HCT116 (cell line): ENCODE measurements around the gene CCNL2. TPM values are rescaled to one million over a fixed set of nuclear protein-coding genes. Genes with fewer than 3 reads are reported as not detected.

Experiments used
- ATAC-seq: fragments of 200-7000 bp; cut with Tn5 transposase; 2 replicates; pipeline ENCODE4 v1.9.1; 2020; ENCODE audit warnings: mild to moderate bottlenecking, moderate library complexity
- BruUV-seq: library from RNA; stranded (reverse); fragments of 400-500 nt; replicated peaks from 2 replicates; lab custom pipeline; 2021; lab: Mats Ljungman, UMichigan
- CTCF ChIA-PET: fragments of 300-600 bp; sonication (Branson Sonifier 250); formaldehyde crosslinking; loops from one replicate; lab custom pipeline; 2021; ENCODE audit warnings: antibody characterized with exemption; lab: Charles Lee
- POLR2A ChIA-PET: fragments of 300-600, 350-600 bp; sonication (Branson Sonifier 250); formaldehyde crosslinking; loops from one replicate; lab custom pipeline; 2021; ENCODE audit warnings: antibody characterized with exemption; lab: Charles Lee
- RAD21 ChIA-PET, 2 experiments: fragments of 300-600 bp; sonication (Branson Sonifier 250); formaldehyde crosslinking; loops; one replicate each; lab custom pipeline; 2023; ENCODE audit warnings: low total read pairs in 2 of 2; ENCODE audit not compliant: uncharacterized antibody in 2 of 2, unreplicated experiment in 2 of 2, low non-redundant PET in 1 of 2; lab: Charles Lee
- DNase-seq: peaks from one replicate; pipeline ENCODE4 v3.0.0-alpha.2; 2010; ENCODE audit warnings: low read depth, low spot score
- H2AFZ ChIP-seq: fragments of 200-600 bp; shearing (Covaris generic), sonication (generic); 2 replicates; pipeline ENCODE4 v1.6.1; 2017; ENCODE audit warnings: low read depth, mixed run types, mixed read lengths, antibody characterized with exemption, low read length; ENCODE audit not compliant: poor library complexity, severe bottlenecking
- H3K27ac ChIP-seq: 2 replicates; pipeline ENCODE4 v1.5.1; 2012; ENCODE audit warnings: low read depth, low read length
- H3K27me3 ChIP-seq: fragments of 200-600 bp; sonication (generic); 2 replicates; pipeline ENCODE4 v1.6.1; 2016; ENCODE audit warnings: mixed run types, low read length, mixed read lengths; ENCODE audit not compliant: insufficient read depth
- H3K36me3 ChIP-seq, 2 experiments: fragments of 200-500 bp in 1 of 2; fragments of 200-600 bp in 1 of 2; sonication (Bioruptor generic) in 1 of 2; sonication (generic) in 1 of 2; 2 replicates each; pipeline versions ENCODE4 v1.5.1 to v1.6.1; 2014 to 2016; ENCODE audit warnings: low read length in 2 of 2, inconsistent platforms in 1 of 2, mixed read lengths in 1 of 2, mixed run types in 1 of 2; ENCODE audit not compliant: insufficient read depth in 2 of 2, control insufficient read depth in 1 of 2
- H3K4me1 ChIP-seq, 2 experiments: fragments of 200-600 bp in 1 of 2; sonication (generic) in 1 of 2; 2 replicates each; pipeline versions ENCODE4 v1.5.1 to v1.6.1; 2012 to 2017; ENCODE audit warnings: low read length in 2 of 2, inconsistent platforms in 1 of 2, mild to moderate bottlenecking in 1 of 2, mixed read lengths in 1 of 2, mixed run types in 1 of 2, moderate library complexity in 1 of 2; ENCODE audit not compliant: insufficient read depth in 2 of 2, control insufficient read depth in 1 of 2
- H3K4me2 ChIP-seq: fragments of 200-600 bp; sonication (generic); 2 replicates; pipeline ENCODE4 v1.6.1; 2017; ENCODE audit warnings: mixed run types, low read length, mixed read lengths
- H3K4me3 ChIP-seq, 2 experiments: fragments of 200-600 bp in 1 of 2; sonication (generic) in 1 of 2; replicated peaks in 1 of 2; 2 replicates each; pipeline ENCODE4 v1.5.1; 2011 to 2016; ENCODE audit warnings: low read length in 2 of 2, control low read depth in 1 of 2, low read depth in 1 of 2, mild to moderate bottlenecking in 1 of 2, mixed read lengths in 1 of 2, mixed run types in 1 of 2
- H3K79me2 ChIP-seq: fragments of 200-600 bp; sonication (generic); 2 replicates; pipeline ENCODE4 v1.6.1; 2017; ENCODE audit warnings: mild to moderate bottlenecking, mixed run types, low read length, moderate library complexity, mixed read lengths; ENCODE audit not compliant: insufficient read depth
- H3K9ac ChIP-seq: fragments of 200-600 bp; sonication (generic); 2 replicates; pipeline ENCODE4 v1.6.1; 2016; ENCODE audit warnings: low read length, mixed read lengths
- H3K9me2 ChIP-seq: fragments of 200-600 bp; sonication (generic), shearing (Covaris generic); 2 replicates; pipeline ENCODE4 v1.6.1; 2017; ENCODE audit warnings: mixed run types, mild to moderate bottlenecking, moderate library complexity; ENCODE audit not compliant: insufficient read depth
- H3K9me3 ChIP-seq, 2 experiments: fragments of 200-500 bp in 1 of 2; fragments of 200-600 bp in 1 of 2; sonication (Bioruptor generic) in 1 of 2; sonication (generic) in 1 of 2; 2 replicates each; pipeline ENCODE4 v1.6.1; 2014 to 2017; ENCODE audit warnings: low read length in 2 of 2, mixed read lengths in 2 of 2, inconsistent platforms in 1 of 2, low read depth in 1 of 2, mild to moderate bottlenecking in 1 of 2, mixed run types in 1 of 2, moderate library complexity in 1 of 2; ENCODE audit not compliant: control insufficient read depth in 1 of 2, insufficient read depth in 1 of 2
- H4K20me1 ChIP-seq: fragments of 200-600 bp; sonication (generic), shearing (Covaris generic); 2 replicates; pipeline ENCODE4 v1.6.1; 2017; ENCODE audit warnings: mixed run types, mild to moderate bottlenecking, moderate library complexity; ENCODE audit not compliant: insufficient read depth
- CBX3 ChIP-seq: IDR thresholded peaks from 2 replicates; pipeline ENCODE4 v1.6.1; 2012; ENCODE audit warnings: low read depth
- EGR1 ChIP-seq: IDR thresholded peaks from 2 replicates; pipeline ENCODE4 v1.6.1; 2012; ENCODE audit warnings: low read depth
- ELF1 ChIP-seq: IDR thresholded peaks from 2 replicates; pipeline ENCODE4 v1.6.1; 2012; ENCODE audit warnings: low read depth, borderline replicate concordance
- EZH2 ChIP-seq: fragments of 200-600 bp; sonication (generic); IDR thresholded peaks from 2 replicates; pipeline ENCODE4 v1.6.1; 2017; ENCODE audit warnings: antibody characterized with exemption, mixed run types
- EZH2phosphoT487 ChIP-seq: fragments of 200-600 bp; IDR thresholded peaks from 2 replicates; pipeline ENCODE4 v1.6.1; 2018; ENCODE audit warnings: antibody characterized with exemption, borderline replicate concordance
- FOSL1 ChIP-seq: IDR thresholded peaks from 2 replicates; pipeline ENCODE4 v1.6.1; 2012; ENCODE audit warnings: low read depth
- JUND ChIP-seq: IDR thresholded peaks from 2 replicates; pipeline ENCODE4 v1.6.1; 2012
- POLR2A ChIP-seq: IDR thresholded peaks from 2 replicates; pipeline ENCODE4 v1.7.0; 2011; ENCODE audit warnings: borderline replicate concordance; ENCODE audit not compliant: insufficient read depth, insufficient read length; ENCODE audit errors: extremely low read depth
- POLR2AphosphoS5 ChIP-seq: IDR thresholded peaks from 2 replicates; pipeline ENCODE4 v1.6.1; 2011; ENCODE audit warnings: mild to moderate bottlenecking, low read depth, low read length, moderate library complexity
- SRF ChIP-seq: IDR thresholded peaks from 2 replicates; pipeline ENCODE4 v1.6.1; 2012; ENCODE audit warnings: low read depth
- TCF7L2 ChIP-seq: IDR thresholded peaks from 2 replicates; pipeline ENCODE4 v1.7.0; 2011; ENCODE audit warnings: borderline replicate concordance, inconsistent platforms; ENCODE audit not compliant: insufficient read depth, insufficient read length; ENCODE audit errors: extremely low read depth
- YY1 ChIP-seq: IDR thresholded peaks from 2 replicates; pipeline ENCODE4 v1.6.1; 2011; ENCODE audit warnings: low read length, low read depth, moderate library complexity, mild to moderate bottlenecking; ENCODE audit not compliant: insufficient replicate concordance; ENCODE audit errors: extremely low read depth
- ZBTB33 ChIP-seq: IDR thresholded peaks from 2 replicates; pipeline ENCODE4 v1.6.1; 2011; ENCODE audit warnings: mild to moderate bottlenecking, low read length, moderate library complexity; ENCODE audit not compliant: insufficient replicate concordance; ENCODE audit errors: extremely low read depth
- ZFX ChIP-seq: fragments of 450-650 bp; IDR thresholded peaks from 2 replicates; pipeline ENCODE4 v1.6.1; 2017
- intact Hi-C: fragments of 100-400 bp; cut with micrococcal nuclease; formaldehyde crosslinking; loops from 2 replicates; pipeline ENCODE4 v1.10.0; 2022
- total RNA-seq: library from RNA; stranded (reverse); gene quantifications from one replicate; pipeline ENCODE4 v1.2.1, GENCODE V29; 2021; ENCODE audit not compliant: unreplicated experiment
- TF ChIP-seq, protein P1 (sequence below), 3 experiments: fragments of 200-600 bp in 1 of 3; sonication (generic) in 1 of 3; IDR thresholded peaks in 2 of 3; conservative IDR thresholded peaks in 1 of 3; 2 replicates each; pipeline ENCODE4 v1.5.1; 2012 to 2017; ENCODE audit warnings: low read depth in 2 of 3, low read length in 2 of 3, antibody characterized with exemption in 1 of 3, borderline replicate concordance in 1 of 3, control low read depth in 1 of 3, mild to moderate bottlenecking in 1 of 3, mixed read lengths in 1 of 3, mixed run types in 1 of 3, moderate library complexity in 1 of 3; ENCODE audit not compliant: insufficient read depth in 1 of 3
- TF ChIP-seq, protein P2 (sequence below): IDR thresholded peaks from 2 replicates; pipeline ENCODE4 v1.6.1; 2012
- TF ChIP-seq, protein P3 (sequence below): IDR thresholded peaks from 2 replicates; pipeline ENCODE4 v1.6.1; 2012; ENCODE audit warnings: low read depth

Gene CCNL2
- total RNA-seq, 1 experiment from 2014 or later, result 173 TPM

GRCh38 chr1:1422465-1423244, 23.5 kb upstream of the CCNL2 start:
- H2AFZ ChIP-seq, result no peak overlapping the region
- TF ChIP-seq FOSL1 (no peak), TCF7L2 (peak; percentile 21), ZBTB33 (no peak), EZH2phosphoT487 (no peak), EZH2 (no peak), EGR1 (no peak), JUND (no peak; the same call in 1 of the 2 replicates), ZFX (no peak), POLR2AphosphoS5 (no peak; the same call in 1 of the 2 replicates), ELF1 (no peak), YY1 (peak; percentile 79), POLR2A (no peak), SRF (no peak), CBX3 (no peak)
- TF ChIP-seq, protein P1, sequence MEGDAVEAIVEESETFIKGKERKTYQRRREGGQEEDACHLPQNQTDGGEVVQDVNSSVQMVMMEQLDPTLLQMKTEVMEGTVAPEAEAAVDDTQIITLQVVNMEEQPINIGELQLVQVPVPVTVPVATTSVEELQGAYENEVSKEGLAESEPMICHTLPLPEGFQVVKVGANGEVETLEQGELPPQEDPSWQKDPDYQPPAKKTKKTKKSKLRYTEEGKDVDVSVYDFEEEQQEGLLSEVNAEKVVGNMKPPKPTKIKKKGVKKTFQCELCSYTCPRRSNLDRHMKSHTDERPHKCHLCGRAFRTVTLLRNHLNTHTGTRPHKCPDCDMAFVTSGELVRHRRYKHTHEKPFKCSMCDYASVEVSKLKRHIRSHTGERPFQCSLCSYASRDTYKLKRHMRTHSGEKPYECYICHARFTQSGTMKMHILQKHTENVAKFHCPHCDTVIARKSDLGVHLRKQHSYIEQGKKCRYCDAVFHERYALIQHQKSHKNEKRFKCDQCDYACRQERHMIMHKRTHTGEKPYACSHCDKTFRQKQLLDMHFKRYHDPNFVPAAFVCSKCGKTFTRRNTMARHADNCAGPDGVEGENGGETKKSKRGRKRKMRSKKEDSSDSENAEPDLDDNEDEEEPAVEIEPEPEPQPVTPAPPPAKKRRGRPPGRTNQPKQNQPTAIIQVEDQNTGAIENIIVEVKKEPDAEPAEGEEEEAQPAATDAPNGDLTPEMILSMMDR (IDR thresholded peaks at IDR 0.05 in 2 of 3, conservative IDR thresholded peaks at IDR 0.05 in 1 of 3; ENCODE audit: borderline replicate concordance in 1 of 3, insufficient read depth in 1 of 3, low read depth in 2 of 3, low read length in 2 of 3), result no peak
- TF ChIP-seq, protein P2, sequence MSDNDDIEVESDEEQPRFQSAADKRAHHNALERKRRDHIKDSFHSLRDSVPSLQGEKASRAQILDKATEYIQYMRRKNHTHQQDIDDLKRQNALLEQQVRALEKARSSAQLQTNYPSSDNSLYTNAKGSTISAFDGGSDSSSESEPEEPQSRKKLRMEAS, result no peak
- TF ChIP-seq, protein P3, sequence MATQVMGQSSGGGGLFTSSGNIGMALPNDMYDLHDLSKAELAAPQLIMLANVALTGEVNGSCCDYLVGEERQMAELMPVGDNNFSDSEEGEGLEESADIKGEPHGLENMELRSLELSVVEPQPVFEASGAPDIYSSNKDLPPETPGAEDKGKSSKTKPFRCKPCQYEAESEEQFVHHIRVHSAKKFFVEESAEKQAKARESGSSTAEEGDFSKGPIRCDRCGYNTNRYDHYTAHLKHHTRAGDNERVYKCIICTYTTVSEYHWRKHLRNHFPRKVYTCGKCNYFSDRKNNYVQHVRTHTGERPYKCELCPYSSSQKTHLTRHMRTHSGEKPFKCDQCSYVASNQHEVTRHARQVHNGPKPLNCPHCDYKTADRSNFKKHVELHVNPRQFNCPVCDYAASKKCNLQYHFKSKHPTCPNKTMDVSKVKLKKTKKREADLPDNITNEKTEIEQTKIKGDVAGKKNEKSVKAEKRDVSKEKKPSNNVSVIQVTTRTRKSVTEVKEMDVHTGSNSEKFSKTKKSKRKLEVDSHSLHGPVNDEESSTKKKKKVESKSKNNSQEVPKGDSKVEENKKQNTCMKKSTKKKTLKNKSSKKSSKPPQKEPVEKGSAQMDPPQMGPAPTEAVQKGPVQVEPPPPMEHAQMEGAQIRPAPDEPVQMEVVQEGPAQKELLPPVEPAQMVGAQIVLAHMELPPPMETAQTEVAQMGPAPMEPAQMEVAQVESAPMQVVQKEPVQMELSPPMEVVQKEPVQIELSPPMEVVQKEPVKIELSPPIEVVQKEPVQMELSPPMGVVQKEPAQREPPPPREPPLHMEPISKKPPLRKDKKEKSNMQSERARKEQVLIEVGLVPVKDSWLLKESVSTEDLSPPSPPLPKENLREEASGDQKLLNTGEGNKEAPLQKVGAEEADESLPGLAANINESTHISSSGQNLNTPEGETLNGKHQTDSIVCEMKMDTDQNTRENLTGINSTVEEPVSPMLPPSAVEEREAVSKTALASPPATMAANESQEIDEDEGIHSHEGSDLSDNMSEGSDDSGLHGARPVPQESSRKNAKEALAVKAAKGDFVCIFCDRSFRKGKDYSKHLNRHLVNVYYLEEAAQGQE, result no peak
- H4K20me1 ChIP-seq, result no peaks in the 10 kb centered on the region
- peak overlapping the region; percentile 26 for H3K9ac ChIP-seq
- no peak overlapping the region; a peak in 1 of 4 replicates for H3K4me3 ChIP-seq
- H3K9me3 ChIP-seq, result no peaks in the 10 kb centered on the region
- POLR2A ChIA-PET, result no interaction called here
- H3K27me3 ChIP-seq, result no peaks in the 10 kb centered on the region
- CTCF ChIA-PET, result no interaction called here
- ATAC-seq, result peak; percentile 67
- H3K79me2 ChIP-seq, result no peaks in the 10 kb centered on the region
- peaks cover 21 to 43% of the 10 kb centered on the region in 2 experiments for H3K4me1 ChIP-seq
- DNase-seq, result no peak
- peak overlapping the region; percentile 40; the same call in 1 of the 2 replicates for H3K27ac ChIP-seq
- no peaks in the 10 kb centered on the region for H3K36me3 ChIP-seq
- no TSS peak for BruUV-seq
- RAD21 ChIA-PET, result interaction anchor here in 1 of 2 experiments (0.7 kb wide), 1 partner anchor 12 kb away, joined by 6 read pairs; no protein-coding TSS in a partner anchor
- intact Hi-C loops, result no loop called here
- H3K4me2 ChIP-seq, result peak overlapping the region; percentile 50
- no peaks in the 10 kb centered on the region for H3K9me2 ChIP-seq
